VCaP (cell line): Measurements from ENCODE around the gene TRAK2.

Experiments
- H3K27ac ChIP-seq: fragments of 450-650 bp; 2 replicates; pipeline ENCODE4 v1.5.1; 2017
- TF ChIP-seq, protein P1 (sequence below): fragments of 450-650 bp; conservative IDR thresholded peaks from 2 replicates; pipeline ENCODE4 v1.5.1; 2017; ENCODE audit warnings: mild to moderate bottlenecking, moderate library complexity

Gene TRAK2

DNA sequence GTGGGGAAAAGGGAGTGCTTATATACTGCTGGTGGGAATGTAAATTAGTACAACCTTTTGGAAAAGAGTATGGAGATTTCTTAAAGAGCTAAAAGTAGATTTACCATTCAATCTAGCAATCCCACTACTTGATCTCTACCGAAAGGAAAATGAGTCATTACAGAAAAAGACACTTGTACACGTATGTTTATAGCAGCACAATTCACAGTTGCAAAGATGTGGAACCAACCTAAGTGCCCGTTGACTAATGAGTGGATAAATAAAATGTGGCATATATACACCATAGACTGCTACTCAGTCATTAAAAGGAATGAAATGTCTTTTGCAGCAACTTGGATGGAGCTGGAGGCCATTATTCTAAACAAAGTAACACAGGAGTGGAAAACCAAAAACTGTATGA is 123.6 kb downstream of the TRAK2 start:
- TF ChIP-seq, protein P1, sequence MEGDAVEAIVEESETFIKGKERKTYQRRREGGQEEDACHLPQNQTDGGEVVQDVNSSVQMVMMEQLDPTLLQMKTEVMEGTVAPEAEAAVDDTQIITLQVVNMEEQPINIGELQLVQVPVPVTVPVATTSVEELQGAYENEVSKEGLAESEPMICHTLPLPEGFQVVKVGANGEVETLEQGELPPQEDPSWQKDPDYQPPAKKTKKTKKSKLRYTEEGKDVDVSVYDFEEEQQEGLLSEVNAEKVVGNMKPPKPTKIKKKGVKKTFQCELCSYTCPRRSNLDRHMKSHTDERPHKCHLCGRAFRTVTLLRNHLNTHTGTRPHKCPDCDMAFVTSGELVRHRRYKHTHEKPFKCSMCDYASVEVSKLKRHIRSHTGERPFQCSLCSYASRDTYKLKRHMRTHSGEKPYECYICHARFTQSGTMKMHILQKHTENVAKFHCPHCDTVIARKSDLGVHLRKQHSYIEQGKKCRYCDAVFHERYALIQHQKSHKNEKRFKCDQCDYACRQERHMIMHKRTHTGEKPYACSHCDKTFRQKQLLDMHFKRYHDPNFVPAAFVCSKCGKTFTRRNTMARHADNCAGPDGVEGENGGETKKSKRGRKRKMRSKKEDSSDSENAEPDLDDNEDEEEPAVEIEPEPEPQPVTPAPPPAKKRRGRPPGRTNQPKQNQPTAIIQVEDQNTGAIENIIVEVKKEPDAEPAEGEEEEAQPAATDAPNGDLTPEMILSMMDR = no peak

More for the DNA sequence above, 123.6 kb downstream of the TRAK2 start:
- no peak overlapping the region for H3K27ac ChIP-seq
